Mononuclear cell (primary cell): Measurements from ENCODE around the gene MYO6. TPM values are rescaled to one million over a fixed set of nuclear protein-coding genes. Genes with fewer than 3 reads are reported as not detected.
"Not testable (repeated sequence)": the region's sequence is repeated elsewhere in the genome, so short reads cannot be mapped to it uniquely, and the experiment has no call there.

ENCODE experiments used
- H3K27me3 ChIP-seq: 2 replicates; pipeline ENCODE4 v1.6.0; 2011; ENCODE audit warnings: low read length, control low read depth; ENCODE audit not compliant: insufficient read depth
- H3K4me1 ChIP-seq: 2 replicates; pipeline ENCODE4 v1.5.1; 2011; ENCODE audit warnings: mild to moderate bottlenecking, low read length, control low read depth; ENCODE audit not compliant: insufficient read depth
- H3K4me3 ChIP-seq: 2 replicates; pipeline ENCODE4 v1.5.1; 2011; ENCODE audit warnings: mild to moderate bottlenecking, low read length, moderate library complexity
- H3K9me3 ChIP-seq: 2 replicates; pipeline ENCODE4 v1.5.1; 2011; ENCODE audit warnings: low read depth, mild to moderate bottlenecking, control low read depth, low read length
- total RNA-seq: library from RNA; depleted of rRNA; stranded (reverse); fragments of >200 nt; gene quantifications from one replicate; pipeline ENCODE4 v1.2.3, GENCODE V29; 2012

Gene MYO6
- total RNA-seq, 1 donor = 2.4 TPM

DNA sequence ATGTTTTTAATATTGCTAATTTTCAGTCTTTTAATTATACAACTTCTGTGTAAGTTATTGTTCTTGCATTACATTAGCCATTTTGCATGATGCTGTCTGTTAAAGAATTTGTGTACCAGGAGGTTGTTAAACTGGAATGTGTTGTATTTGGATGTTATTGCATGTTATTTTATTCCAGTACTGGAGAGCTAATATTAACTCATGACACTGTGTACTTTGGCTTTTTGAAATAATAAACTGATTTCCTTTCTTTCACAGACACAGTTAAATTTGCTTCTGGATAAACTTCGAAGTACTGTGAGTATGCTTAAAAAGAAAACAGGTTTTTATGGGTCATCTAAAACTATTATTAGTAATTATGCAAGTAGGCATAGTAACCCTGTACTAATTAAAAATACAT, 121.3 kb downstream of the MYO6 start:
- Histone ChIP-seq H3K27me3 (no peaks in the 10 kb centered on the region), H3K9me3 (no peaks in the 10 kb centered on the region), H3K4me3 (no peak overlapping the region), H3K4me1 (no peaks in the 10 kb centered on the region)

DNA sequence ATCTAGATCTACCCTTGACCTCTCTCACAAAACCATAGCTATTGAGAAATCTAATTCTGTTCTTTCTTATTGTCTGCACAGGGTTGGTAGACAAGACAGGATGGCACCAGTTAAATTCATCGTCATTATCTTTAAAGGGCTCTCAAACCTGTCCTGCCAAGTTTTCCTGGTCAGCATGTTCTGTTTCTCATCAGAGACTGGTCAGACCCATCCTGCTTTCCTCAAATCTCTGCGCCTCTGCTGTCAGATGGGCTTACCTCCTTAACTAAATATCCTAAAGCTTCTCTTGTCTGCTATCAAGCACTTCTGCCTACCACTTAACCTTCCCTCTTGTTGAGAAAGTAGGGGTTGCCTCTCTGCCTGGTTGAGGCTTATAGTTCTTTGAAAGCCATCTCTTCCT, 125.2 kb downstream of the MYO6 start:
- Histone ChIP-seq H3K27me3 (no peaks in the 10 kb centered on the region), H3K4me1 (no peaks in the 10 kb centered on the region), H3K9me3 (no peaks in the 10 kb centered on the region), H3K4me3 (no peak overlapping the region)

DNA sequence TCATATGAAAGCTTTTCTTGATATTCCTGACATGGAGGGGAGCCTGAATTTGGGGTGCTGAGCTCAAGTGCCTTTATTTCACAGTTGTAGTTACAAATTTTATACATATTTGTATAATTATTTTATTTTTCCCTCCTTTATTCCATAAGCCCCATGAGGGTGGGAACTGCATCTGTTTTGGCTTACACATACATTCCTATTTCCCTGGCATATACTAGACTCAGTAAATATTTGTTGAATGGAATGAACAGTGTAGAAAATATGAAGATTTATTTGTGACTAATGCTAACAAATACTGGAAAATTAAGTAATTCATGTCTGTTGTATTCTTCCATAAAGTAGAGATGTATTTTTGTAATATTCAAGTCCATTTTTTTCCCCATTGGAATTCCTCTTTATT, 127.1 kb downstream of the MYO6 start:
- H3K9me3 ChIP-seq = no peaks in the 10 kb centered on the region
- H3K27me3 ChIP-seq = no peaks in the 10 kb centered on the region
- no peak overlapping the region for H3K4me3 ChIP-seq
- H3K4me1 ChIP-seq = no peaks in the 10 kb centered on the region

DNA sequence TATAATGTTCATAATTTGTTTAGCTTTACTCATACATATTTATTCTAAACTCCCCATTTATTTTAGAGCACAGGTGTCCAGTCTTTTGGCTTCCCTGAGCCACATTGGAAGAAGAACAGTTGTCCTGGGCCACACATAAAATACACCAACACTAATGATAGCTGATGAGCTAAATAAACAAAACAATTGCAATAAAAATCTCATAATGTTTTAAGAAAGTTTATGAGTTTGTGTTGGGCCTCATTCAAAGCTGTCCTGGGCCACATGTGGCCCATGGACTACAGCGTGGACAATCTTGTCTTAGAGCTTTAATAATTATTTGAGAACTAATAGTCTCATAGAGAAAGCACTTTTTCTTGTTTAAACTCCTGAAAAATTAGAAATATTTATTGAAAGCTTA, 131.3 kb downstream of the MYO6 start:
- H3K4me3 ChIP-seq = no peak overlapping the region
- no peaks in the 10 kb centered on the region for H3K4me1 ChIP-seq
- no peaks in the 10 kb centered on the region for H3K27me3 ChIP-seq
- H3K9me3 ChIP-seq = no peaks in the 10 kb centered on the region

DNA sequence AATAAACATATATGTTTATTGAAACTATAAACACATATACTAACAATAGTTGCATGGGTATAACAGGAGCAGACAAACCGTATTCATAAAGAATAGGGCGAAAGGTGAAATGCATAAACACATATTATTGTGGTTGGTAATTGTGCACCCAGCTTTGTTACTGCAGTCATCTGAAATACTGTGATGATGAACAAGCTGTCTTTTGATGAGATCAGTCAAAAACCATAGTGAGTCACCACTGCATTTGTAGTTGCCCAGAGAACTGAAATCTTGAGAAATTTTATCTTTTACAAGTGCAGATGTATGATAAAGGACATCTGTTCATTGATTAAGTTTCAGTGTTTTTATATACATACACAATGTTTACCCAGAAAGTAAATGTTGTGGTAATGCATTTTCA, 133.7 kb downstream of the MYO6 start:
- no peak overlapping the region for H3K4me3 ChIP-seq
- H3K27me3 ChIP-seq = no peaks in the 10 kb centered on the region
- H3K9me3 ChIP-seq = no peaks in the 10 kb centered on the region
- H3K4me1 ChIP-seq = no peaks in the 10 kb centered on the region

DNA sequence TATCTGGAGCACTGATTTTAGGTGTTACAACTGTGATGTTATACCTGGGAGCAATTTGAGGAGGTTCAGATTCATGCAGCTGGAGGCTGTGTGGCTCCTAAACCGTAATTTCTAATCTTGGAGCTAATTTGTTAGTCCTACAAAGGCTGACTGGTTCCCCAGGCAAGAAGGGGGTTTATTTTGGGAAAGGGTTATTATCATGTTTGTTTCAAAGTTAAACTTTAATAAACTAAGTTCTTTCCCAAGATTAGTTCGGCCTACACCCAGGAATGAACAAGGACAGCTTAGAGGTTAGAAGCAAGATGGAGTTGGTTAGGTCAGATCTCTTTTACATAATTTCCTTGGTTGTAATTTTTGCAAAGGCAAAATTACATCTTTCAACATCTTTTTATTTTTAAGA, 135.8 kb downstream of the MYO6 start:
- no peaks in the 10 kb centered on the region for H3K4me1 ChIP-seq
- no peaks in the 10 kb centered on the region for H3K27me3 ChIP-seq
- H3K9me3 ChIP-seq = no peaks in the 10 kb centered on the region
- no peak overlapping the region for H3K4me3 ChIP-seq

DNA sequence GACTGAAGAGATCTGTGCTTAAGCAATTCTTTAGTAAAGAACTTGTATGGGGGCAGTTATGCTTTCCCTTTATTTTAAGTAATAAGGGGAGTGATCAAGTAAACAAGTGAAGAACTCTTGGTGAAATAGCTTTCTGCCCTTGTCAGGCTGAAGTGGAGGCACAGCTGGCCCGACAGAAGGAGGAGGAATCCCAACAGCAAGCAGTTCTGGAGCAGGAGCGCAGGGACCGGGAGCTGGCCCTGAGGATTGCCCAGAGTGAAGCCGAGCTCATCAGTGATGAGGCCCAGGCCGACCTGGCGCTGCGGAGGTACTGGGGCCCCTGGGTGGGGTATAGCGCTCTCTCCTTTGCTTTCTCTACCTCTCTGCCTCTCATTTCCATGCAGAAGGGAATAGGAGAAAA, 143.3 kb downstream of the MYO6 start:
- H3K27me3 ChIP-seq = no peaks in the 10 kb centered on the region
- H3K4me3 ChIP-seq = no peak overlapping the region
- no peaks in the 10 kb centered on the region for H3K4me1 ChIP-seq
- H3K9me3 ChIP-seq = no peaks in the 10 kb centered on the region

DNA sequence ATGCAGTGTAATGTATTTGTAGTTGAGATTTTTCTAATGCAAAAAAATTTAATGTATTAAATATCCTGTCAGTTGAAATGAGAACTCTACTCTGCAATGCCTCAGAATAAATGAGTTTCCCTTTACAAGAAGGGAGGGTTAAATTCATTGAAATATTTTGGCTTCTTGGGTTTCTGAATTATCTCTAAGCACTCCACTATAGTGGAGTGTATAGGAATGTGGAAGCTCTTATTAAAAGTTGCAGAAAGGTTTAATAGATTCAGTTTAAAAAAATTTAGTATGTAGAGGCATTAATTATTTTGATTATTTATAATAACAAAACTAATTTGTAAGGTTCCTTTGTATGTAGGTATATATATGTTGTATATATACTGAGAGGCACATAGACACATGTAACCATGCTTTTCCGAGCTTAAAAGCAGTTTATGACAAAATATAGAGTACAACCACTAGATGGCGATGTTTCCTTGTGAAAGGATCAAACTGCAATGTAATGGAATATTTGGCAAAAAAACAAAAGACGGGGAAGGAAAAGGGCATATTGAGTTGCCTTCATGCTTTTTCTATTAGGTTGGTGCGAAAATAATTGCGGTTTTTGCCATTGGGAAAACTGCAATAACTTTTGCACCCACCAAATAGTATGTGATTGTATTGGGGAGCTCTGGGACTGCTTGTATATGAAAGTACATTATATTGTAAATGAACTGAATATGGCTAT, 144.2 kb downstream of the MYO6 start:
- Histone ChIP-seq H3K4me3 (no peak overlapping the region), H3K27me3 (no peaks in the 10 kb centered on the region), H3K9me3 (no peaks in the 10 kb centered on the region), H3K4me1 (no peaks in the 10 kb centered on the region)

DNA sequence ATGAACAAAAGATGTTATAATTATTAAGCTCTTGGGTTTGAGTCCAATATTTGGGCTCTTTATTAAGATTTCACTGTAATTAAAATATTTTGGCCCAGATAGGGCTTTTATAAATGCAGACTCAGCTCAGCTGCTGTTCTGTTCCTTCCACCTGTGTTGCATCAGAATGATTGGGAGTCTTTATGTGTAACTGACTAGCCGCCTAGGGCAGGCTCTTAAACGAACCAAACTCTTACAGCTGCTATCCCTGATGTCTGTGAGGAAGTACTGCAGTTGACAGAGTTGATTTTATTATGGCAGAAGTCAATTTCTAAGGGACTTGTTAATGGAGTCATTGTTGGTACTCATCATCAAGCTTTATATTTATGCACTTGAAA, 144.7 kb downstream of the MYO6 start:
- Histone ChIP-seq H3K9me3 (no peaks in the 10 kb centered on the region), H3K4me1 (no peaks in the 10 kb centered on the region), H3K27me3 (no peaks in the 10 kb centered on the region), H3K4me3 (no peak overlapping the region)

DNA sequence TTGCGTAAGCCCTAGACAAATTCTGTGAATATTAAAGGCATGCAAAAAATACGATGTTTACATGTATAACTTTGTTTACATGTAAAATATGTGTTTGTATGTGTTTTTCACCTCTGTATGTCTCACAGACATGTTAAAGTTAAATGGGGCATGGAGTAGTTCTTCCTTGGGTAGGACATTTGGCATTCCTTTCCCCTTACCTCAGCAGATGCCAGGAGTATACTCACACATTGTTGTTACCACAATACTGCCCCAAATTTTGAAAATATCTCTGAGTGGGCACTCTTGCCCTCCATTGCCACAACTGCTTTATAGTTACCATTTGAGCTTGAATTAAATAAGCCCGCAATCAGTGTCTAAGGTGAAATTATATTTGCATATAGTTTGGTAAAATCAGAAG, 147.5 kb downstream of the MYO6 start:
- H3K4me1 ChIP-seq = no peaks in the 10 kb centered on the region
- no peaks in the 10 kb centered on the region for H3K9me3 ChIP-seq
- no peak overlapping the region for H3K4me3 ChIP-seq
- H3K27me3 ChIP-seq = no peaks in the 10 kb centered on the region

DNA sequence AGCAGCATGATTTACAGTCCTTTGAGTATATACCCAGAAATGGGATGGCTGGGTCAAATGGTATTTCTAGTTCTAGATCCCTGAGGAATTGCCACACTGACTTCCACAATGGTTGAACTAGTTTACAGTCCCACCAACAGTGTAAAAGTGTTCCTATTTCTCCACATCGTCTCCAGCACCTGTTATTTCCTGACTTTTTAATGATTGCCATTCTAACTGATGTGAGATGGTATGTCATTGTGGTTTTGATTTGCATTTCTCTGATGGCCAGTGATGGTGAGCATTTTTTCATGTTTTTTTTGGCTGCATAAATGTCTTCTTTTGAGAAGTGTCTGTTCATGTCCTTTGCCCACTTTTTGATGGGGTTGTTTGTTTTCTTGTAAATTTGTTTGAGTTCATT, 151.2 kb downstream of the MYO6 start:
- H3K4me3 ChIP-seq, H3K9me3 ChIP-seq, H3K4me1 ChIP-seq, H3K27me3 ChIP-seq: not testable (repeated sequence)

DNA sequence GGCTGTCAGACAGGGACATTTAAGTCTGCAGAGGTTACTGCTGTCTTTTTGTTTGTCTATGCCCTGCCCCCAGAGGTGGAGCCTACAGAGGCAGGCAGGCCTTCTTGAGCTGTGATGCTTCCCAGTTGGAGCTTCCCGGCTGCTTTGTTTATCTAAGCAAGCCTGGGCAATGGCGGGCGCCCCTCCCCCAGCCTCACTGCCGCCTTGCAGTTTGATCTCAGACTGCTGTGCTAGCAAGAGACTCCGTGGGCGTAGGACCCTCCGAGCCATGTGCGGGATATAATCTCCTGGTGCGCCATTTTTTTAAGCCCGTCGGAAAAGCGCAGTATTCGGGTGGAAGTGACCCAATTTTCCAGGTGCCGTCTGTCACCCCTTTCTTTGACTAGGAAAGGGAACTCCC, 156.1 kb downstream of the MYO6 start:
- not testable (repeated sequence) for H3K27me3 ChIP-seq, H3K9me3 ChIP-seq, H3K4me1 ChIP-seq, H3K4me3 ChIP-seq

DNA sequence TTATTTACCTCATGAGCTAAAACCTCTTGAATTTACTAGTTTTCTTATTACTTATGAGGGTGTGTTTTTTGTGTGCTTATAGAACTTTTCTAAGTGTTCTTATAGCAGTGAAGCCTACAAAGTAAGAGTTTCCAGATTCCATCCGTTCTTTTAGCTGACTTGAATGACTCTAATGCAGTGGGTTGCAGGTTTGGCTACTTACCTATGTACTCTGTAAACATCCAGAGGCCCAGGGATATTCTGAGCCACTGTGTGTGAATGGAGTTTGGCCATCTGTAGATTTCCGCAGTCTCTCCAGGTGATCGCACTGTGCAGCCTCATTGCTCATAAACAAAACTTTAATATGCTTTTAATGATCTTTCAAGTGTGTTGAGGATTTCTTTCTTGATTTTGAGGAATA, 157.8 kb downstream of the MYO6 start:
- H3K4me3 ChIP-seq = no peak overlapping the region
- no peaks in the 10 kb centered on the region for H3K9me3 ChIP-seq
- H3K27me3 ChIP-seq = no peaks in the 10 kb centered on the region
- no peaks in the 10 kb centered on the region for H3K4me1 ChIP-seq

DNA sequence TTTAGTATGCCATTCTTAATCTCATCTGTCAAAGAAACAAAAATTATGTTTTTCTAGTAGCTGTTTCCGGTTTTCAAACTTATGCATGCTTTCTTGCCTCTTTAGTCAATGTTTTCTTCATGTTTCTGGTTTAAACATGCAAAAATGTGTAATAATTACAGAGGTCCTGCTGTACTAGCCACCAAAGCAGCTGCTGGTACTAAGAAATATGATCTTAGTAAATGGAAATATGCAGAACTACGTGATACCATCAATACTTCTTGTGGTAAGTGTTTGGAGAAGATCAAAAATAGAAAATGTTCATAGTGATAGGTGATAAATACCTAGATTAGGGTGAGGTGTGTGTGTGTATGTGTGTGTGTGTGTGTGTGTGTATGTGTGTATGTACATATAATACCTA, 158.4 kb downstream of the MYO6 start:
- Histone ChIP-seq H3K4me1 (no peaks in the 10 kb centered on the region), H3K4me3 (no peak overlapping the region), H3K9me3 (no peaks in the 10 kb centered on the region), H3K27me3 (no peaks in the 10 kb centered on the region)

DNA sequence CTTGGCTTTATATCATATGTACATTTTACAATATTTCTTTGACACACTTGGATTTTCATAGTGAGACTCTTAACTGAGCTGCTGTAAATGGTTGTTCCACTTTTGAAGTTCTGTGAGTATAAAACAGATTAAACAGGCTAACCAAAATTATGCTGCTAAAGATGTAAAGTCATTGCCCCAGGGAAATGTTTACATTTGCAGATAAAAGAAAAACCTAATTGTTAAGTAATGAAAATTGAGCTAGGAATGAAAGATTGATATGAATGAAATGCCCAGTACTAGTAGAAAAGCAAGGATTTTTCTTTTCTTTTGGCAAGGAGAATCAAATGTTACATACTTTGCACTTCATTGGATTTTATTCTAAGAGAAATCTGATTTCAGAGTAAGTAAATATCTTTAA, 164.0 kb downstream of the MYO6 start:
- Histone ChIP-seq H3K27me3 (no peaks in the 10 kb centered on the region), H3K4me1 (no peaks in the 10 kb centered on the region)

DNA sequence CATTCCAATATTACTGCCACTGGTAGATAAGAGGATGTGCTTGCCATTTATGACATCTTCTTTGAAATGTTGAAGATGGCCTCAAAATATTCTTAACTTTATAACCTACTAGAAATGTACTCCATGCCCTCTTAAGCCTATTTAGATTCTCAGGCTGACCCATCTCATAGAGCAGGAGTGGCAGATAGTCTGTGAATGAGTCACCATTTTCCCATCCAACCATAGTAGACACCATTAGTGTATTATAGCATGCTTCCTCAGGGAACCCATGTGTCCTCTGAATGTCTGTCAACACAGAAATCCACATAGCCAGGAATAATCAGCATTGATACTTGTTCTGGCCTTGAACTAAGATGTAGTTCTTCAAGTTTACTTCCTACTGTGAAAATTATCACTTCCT, 173.2 kb downstream of the MYO6 start:
- H3K4me3 ChIP-seq = no peak overlapping the region
- H3K9me3 ChIP-seq = no peaks in the 10 kb centered on the region
- H3K4me1 ChIP-seq = no peaks in the 10 kb centered on the region
- no peaks in the 10 kb centered on the region for H3K27me3 ChIP-seq

More for the DNA sequence above, 164.0 kb downstream of the MYO6 start:
- H3K4me3 ChIP-seq = no peak overlapping the region
- H3K9me3 ChIP-seq = no peaks in the 10 kb centered on the region
